HG02840 (cell line): Measurements from ENCODE around the gene PGP.

Source experiments
- ATAC-seq: cut with Tn5 transposase; IDR thresholded peaks from one replicate; pipeline ENCODE4 v1.9.1; 2021; ENCODE audit warnings: mild to moderate bottlenecking, moderate library complexity, moderate number of reproducible peaks; ENCODE audit not compliant: unreplicated experiment, low FRiP score

Gene PGP

DNA sequence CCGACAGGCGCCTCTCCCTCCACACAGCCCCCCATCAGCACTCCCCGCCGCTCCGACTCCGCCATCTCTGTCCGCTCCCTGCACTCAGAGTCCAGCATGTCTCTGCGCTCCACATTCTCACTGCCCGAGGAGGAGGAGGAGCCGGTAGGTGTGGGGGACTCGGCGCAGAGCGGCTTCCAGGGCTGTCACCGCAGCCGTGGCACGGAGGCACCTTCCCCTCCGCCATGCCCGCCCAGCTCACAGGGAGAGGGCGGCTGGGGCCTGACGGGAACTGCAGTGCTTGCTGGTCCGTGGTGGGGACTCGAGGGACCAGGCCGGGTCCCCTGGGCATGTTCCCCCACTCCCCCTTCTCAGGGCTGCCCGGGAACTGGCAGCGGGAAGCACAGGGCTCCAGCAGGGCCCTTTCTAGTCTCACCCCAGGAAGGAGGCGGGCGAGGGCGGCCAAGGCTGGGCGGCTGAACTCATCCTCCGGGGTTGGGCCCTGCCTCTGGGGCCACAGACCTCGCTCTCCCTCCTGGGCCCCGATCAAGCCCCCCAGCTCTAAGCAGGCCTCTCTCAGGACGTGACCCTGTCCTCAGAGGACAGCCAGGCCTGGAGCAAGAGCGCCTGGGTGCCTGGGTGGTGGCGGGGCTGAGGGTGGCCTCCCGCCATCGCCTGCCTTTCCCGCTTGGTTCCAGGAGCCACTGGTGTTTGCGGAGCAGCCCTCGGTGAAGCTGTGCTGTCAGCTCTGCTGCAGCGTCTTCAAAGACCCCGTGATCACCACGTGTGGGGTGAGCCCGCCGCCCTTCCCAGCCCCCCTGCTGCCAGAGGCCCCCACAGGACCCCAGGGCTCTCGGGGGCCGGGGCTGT, 43.8 kb downstream of the PGP start:
- ATAC-seq, result no peak

DNA sequence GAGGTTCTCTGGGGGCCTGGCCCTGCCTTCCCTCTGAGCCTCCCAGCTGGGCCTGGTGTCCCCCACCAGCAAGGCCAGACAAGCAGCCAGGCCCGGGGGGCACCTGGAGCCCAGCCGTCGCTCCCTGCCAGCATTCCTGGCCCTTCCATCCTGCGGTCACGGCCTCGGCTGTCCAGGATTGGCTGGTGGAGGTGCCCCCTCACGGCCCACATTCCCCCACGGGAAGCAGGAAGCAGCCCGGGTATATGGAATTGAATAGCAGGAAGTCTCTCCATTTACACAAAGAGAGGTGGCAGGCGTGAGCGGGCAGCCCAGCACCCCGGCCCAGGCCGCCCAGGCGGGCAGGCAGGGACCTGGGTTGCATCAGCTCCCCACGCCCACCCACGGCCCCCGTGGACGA, 44.6 kb downstream of the PGP start:
- ATAC-seq, result no peak

DNA sequence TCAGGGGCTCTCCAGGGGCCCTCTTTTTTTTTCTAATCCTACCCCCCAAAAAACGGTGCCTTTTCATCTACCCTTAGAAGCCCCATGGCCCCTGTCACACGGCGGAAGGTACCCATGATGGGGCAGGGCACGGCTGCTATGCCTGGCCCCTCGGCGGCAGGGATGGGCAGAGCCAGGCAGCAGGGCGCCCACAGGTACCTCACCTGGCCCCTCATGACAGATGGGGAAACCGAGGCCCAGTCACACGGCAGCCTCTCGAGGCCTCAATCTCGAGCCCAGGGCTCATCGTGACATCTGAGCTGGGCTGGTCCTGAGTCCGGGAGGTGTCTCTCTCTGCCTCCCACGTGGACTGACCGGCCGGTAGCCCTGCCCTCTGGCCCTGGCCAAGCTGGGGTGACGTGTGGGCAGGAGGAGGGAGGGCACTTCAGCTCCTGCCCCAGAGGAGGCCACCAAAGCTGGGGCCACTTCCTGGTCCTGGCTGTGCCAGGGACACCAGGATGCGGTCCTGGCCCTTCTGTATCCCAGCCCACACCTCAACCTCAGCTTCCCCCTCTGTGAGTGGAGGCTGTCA, 47.5 kb downstream of the PGP start:
- no peak for ATAC-seq

DNA sequence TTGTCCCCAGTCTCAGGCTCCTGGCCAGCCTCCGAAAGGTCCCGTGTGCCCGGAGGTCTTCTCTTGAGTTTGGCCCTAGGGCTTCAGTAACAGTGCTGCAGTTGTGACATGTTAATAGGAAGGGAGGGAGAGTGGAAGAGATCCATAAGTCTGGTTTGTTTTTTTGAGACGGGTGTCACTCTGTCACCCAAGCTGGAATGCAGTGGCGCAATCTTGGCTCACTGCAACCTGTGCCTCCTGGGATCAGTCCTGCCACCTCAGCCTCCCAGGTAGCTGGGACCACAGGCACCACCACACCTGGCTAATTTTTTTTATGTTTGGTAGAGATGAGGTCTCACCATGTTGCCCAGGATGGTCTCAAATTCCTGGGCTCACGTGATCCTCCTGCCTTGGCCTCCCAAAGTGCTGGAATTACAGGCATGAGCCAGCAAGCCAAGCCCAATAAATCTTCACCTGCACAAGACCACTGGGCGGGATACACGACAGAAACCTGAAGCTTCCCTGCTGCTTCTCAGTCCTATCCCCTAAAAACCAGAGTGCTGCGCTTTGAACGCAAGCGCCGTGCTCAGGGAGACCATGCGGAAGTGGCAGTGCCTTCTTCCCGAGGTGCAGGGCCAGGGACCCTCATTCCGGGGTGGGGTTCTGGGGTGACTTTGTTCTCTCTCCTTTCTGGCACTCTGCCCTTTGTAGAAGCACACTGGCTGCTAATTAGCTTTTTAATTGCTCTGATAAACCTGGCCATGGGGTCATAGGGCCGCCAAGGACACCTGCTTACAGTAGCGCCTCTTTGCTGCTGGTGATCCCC, 48.2 kb downstream of the PGP start:
- ATAC-seq, result no peak

DNA sequence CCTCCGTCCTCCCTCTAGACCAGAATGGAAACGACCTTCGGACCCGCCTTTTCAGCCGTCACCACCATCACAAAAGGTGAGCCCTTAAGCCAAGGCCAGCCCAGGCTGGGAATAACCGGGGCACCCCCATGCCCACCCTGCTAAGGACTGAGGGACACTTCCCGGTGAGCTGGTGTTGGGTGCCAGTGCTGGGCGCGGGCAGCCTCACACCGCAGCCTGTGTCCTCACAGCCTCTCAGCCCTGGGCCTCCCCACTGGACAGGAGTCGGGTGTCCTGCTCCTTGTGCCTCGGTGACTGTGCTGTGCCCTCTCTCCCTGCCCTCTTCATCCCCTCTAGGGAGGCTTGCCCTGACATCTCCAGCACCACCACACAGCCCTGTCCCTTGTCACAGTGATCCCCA, 48.8 kb downstream of the PGP start:
- no peak for ATAC-seq

DNA sequence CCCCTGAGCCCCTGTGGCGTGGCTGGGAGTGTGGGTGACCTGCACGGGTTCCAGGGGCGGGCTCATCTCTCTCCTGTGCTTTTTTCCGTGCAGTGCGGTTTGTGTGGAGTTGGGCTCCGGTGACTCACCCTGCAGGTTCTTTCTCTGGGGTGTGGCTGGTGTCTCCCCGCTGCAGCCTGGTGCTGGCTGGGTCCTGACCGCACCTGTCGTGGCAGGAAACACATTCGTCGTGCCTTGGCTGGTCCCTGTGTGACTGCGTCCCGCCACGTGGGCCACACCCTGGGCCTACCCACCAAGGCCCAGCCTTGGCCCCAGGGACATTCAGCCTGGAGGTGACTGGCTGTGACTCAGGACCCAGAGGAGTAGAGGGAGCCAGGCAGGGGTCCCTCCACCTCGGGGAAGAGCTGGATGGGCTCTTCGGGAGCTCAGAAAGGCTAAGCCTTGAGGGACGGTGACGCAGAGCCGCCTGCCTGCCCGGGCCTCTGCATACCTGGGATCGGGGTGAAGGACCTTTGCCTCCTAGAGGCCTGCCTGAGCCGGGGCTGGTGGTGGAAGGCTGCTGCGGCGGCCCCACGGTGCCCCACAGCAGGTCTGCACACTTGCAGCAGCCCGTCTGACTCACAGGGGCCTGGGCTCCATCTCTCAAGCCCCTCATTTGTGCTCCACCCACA, 51.3 kb downstream of the PGP start:
- no peak for ATAC-seq

DNA sequence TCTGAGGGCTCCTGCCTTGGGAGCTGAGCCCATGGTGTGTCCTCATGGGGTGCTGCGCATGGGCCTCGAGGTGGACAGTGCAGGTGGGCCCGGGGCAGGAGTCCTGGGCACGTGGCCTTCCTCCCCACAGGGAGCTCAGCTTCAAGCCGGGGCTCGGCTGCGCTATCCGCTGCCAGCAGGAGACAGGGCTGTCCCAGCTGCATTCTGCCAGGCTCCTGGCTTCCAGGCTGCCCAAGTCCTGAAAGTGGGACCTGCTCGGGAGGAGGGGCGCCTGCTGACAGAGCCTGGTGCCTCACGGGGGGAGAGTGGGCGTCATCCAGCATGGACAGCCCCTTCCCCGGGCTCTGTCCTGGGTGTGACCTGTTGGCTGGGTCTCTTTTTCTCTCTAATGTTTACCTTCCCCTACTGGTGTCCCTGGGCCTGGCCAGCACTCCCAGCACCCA, 51.9 kb downstream of the PGP start:
- no peak for ATAC-seq

DNA sequence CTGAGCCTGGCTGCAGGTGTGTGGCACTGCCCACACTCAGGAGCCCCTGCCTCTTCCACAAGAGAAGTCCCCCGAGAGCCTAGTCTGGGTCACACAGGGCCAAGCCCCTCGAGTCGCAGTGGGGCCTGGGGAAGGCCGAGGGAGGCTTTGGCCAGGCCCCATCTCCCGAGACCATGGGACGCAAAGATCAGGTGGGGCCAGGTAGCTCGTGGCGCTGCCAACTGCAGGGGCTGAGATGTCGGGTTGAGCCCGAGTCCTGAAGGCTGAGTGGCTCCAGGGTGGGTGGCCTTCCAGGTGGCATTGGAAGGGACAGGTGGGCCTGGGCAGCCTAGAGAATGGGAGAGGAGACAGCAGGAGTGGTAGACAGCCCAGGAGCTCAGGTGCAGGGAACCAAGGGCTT, 52.7 kb downstream of the PGP start:
- no peak for ATAC-seq
